HepG2 (cell line): ENCODE data around the gene SRPRB. TPM values are rescaled to one million over a fixed set of nuclear protein-coding genes. Genes with fewer than 3 reads are reported as not detected.

ENCODE experiments used
- ATAC-seq: fragments of 200-7000 bp; cut with Tn5 transposase; 3 replicates; pipeline ENCODE4 v1.9.1; 2020; ENCODE audit warnings: mild to moderate bottlenecking, moderate library complexity
- BruUV-seq: library from RNA; stranded (reverse); fragments of 400-500 nt; replicated peaks from 2 replicates; lab custom pipeline; 2021; lab: Mats Ljungman, UMichigan
- CTCF ChIA-PET: fragments of 300-600 bp; formaldehyde crosslinking; extraction: SDS; loops from one replicate; lab custom pipeline; 2021; ENCODE audit warnings: low total read pairs, inconsistent platforms, low intra/inter-chr PET ratio; lab: Yijun Ruan, JAX
- POLR2A ChIA-PET: fragments of 350-600 bp; sonication (Branson Sonifier 250); formaldehyde crosslinking; loops from one replicate; lab custom pipeline; 2020; ENCODE audit warnings: antibody characterized with exemption, inconsistent platforms; lab: Yijun Ruan, JAX
- DNase-seq: peaks from one replicate; pipeline ENCODE4 v3.0.0-alpha.2; 2015; ENCODE audit warnings: low spot score
- FAIRE-seq: peaks from 3 replicates; lab custom pipeline; 2011; peaks lifted over from hg19 to GRCh38; lab: Jason Lieb, UNC
- H2AFZ ChIP-seq: one replicate; pipeline ENCODE4 v1.6.1; 2011; ENCODE audit warnings: low read length, inconsistent platforms
- H3K27ac ChIP-seq: fragments of 300-600 bp; 3 replicates; pipeline ENCODE4 v1.8.0; 2011; ENCODE audit warnings: mixed run types, mild to moderate bottlenecking, mixed read lengths, low read length, inconsistent platforms; ENCODE audit not compliant: insufficient read depth; ENCODE audit errors: extremely low read length
- H3K27me3 ChIP-seq, 2 experiments: fragments of 200-600 bp in 1 of 2; 2 replicates in 1 of 2; 3 replicates in 1 of 2; pipeline versions ENCODE4 v1.6.0 to v1.8.0; 2011; ENCODE audit warnings: low read length in 2 of 2, mild to moderate bottlenecking in 2 of 2, moderate library complexity in 2 of 2, inconsistent platforms in 1 of 2; ENCODE audit not compliant: insufficient read depth in 2 of 2, control insufficient read depth in 1 of 2
- H3K36me3 ChIP-seq, 2 experiments: fragments of 200-600 bp in 1 of 2; replicated peaks in 1 of 2; 2 replicates in 1 of 2; 3 replicates in 1 of 2; pipeline versions ENCODE4 v1.5.1 to v1.8.0; 2011; ENCODE audit warnings: low read length in 2 of 2, inconsistent platforms in 1 of 2; ENCODE audit not compliant: insufficient read depth in 2 of 2, control insufficient read depth in 1 of 2
- H3K4me1 ChIP-seq: 2 replicates; pipeline ENCODE4 v1.5.1; 2012; ENCODE audit warnings: low read length, inconsistent platforms; ENCODE audit not compliant: insufficient read depth
- H3K4me2 ChIP-seq: 2 replicates; pipeline ENCODE4 v1.6.0; 2011; ENCODE audit warnings: low read depth, low read length, inconsistent platforms
- H3K4me3 ChIP-seq, 3 experiments: fragments of 200-600 bp in 1 of 3; sonication (generic), shearing (Covaris generic) in 1 of 3; replicated peaks in 1 of 3; 2 replicates each; pipeline ENCODE4 v1.5.1; 2011 to 2016; ENCODE audit warnings: low read length in 3 of 3, inconsistent platforms in 2 of 3, low read depth in 2 of 3, mild to moderate bottlenecking in 2 of 3, control low read depth in 1 of 3, mixed read lengths in 1 of 3; ENCODE audit not compliant: insufficient read depth in 1 of 3
- H3K79me2 ChIP-seq: one replicate; pipeline ENCODE4 v1.6.1; 2011; ENCODE audit warnings: low read length, inconsistent platforms; ENCODE audit not compliant: insufficient read depth
- H3K9ac ChIP-seq: 2 replicates; pipeline ENCODE4 v1.6.0; 2011; ENCODE audit warnings: mild to moderate bottlenecking, low read depth, low read length, inconsistent platforms; ENCODE audit not compliant: insufficient read depth
- H3K9me3 ChIP-seq: 2 replicates; pipeline ENCODE4 v1.5.1; 2012; ENCODE audit warnings: mild to moderate bottlenecking, low read length
- H4K20me1 ChIP-seq: 2 replicates; pipeline ENCODE4 v1.6.0; 2011; ENCODE audit warnings: inconsistent platforms, mild to moderate bottlenecking, low read length, moderate library complexity; ENCODE audit not compliant: insufficient read depth
- BRF2 ChIP-seq: sonication (generic); formaldehyde crosslinking; IDR thresholded peaks from 2 replicates; pipeline ENCODE4 v1.8.1; 2022; ENCODE audit warnings: mild to moderate bottlenecking, missing genetic modification reagents
- FOXP4 ChIP-seq: sonication (generic); formaldehyde crosslinking; IDR thresholded peaks from 2 replicates; pipeline ENCODE4 v1.4.0; 2020; ENCODE audit warnings: missing genetic modification reagents
- GFI1 ChIP-seq: sonication (generic); formaldehyde crosslinking; IDR thresholded peaks from 2 replicates; pipeline ENCODE4 v1.5.0; 2020; ENCODE audit warnings: missing genetic modification reagents, mild to moderate bottlenecking, borderline replicate concordance
- GMEB2 ChIP-seq: IDR thresholded peaks from 2 replicates; pipeline ENCODE4 v1.6.1; 2016; ENCODE audit warnings: missing biosample characterization, missing genetic modification reagents, low read depth
- JUND ChIP-seq: sonication (generic); formaldehyde crosslinking; IDR thresholded peaks from 2 replicates; pipeline ENCODE4 v1.8.0; 2022; ENCODE audit warnings: mild to moderate bottlenecking, missing genetic modification reagents
- MED1 ChIP-seq: sonication (generic); formaldehyde crosslinking; IDR thresholded peaks from 2 replicates; pipeline ENCODE4 v1.4.0; 2020; ENCODE audit warnings: missing genetic modification reagents
- POLR2A ChIP-seq, 2 experiments: IDR thresholded peaks; 2 replicates each; pipeline ENCODE4 v1.6.1; 2011; ENCODE audit warnings: low read depth in 2 of 2, low read length in 2 of 2, mild to moderate bottlenecking in 1 of 2, moderate library complexity in 1 of 2; ENCODE audit not compliant: insufficient read depth in 1 of 2
- RBFOX2 ChIP-seq: fragments of 200-400 bp; formaldehyde crosslinking; IDR thresholded peaks from 2 replicates; pipeline ENCODE4 v1.6.1; 2017; ENCODE audit warnings: low read depth, mild to moderate bottlenecking, low read length
- RBM22 ChIP-seq: fragments of 200-400 bp; formaldehyde crosslinking; optimal IDR thresholded peaks from 2 replicates; pipeline ENCODE3; 2017; ENCODE audit warnings: mild to moderate bottlenecking, low read length, moderate library complexity
- REPIN1 ChIP-seq: sonication (generic); formaldehyde crosslinking; IDR thresholded peaks from 2 replicates; pipeline ENCODE4 v1.8.0; 2022; ENCODE audit warnings: missing genetic modification reagents, low read depth, mild to moderate bottlenecking, borderline replicate concordance
- TERF1 ChIP-seq: sonication (generic); formaldehyde crosslinking; IDR thresholded peaks from 2 replicates; pipeline ENCODE4 v1.8.0; 2022; ENCODE audit warnings: mild to moderate bottlenecking, missing genetic modification reagents, moderate library complexity
- TMF1 ChIP-seq: sonication (generic); formaldehyde crosslinking; IDR thresholded peaks from 2 replicates; pipeline ENCODE4 v1.8.1; 2022; ENCODE audit warnings: low read depth, missing genetic modification reagents
- ZFP36 ChIP-seq: fragments of 150-350 bp; IDR thresholded peaks from 2 replicates; pipeline ENCODE4 v1.6.1; 2018; ENCODE audit warnings: borderline replicate concordance, low read length, low read depth; ENCODE audit not compliant: partially characterized antibody
- ZNF10 ChIP-seq: sonication (generic); formaldehyde crosslinking; IDR thresholded peaks from 2 replicates; pipeline ENCODE4 v1.4.0; 2020; ENCODE audit warnings: mild to moderate bottlenecking, low read depth, missing genetic modification reagents, borderline replicate concordance
- ZNF207 ChIP-seq: fragments of 450-650 bp; IDR thresholded peaks from 2 replicates; pipeline ENCODE4 v1.6.1; 2016; ENCODE audit warnings: antibody characterized with exemption, borderline replicate concordance
- ZNF710 ChIP-seq: sonication (generic); formaldehyde crosslinking; IDR thresholded peaks from 2 replicates; pipeline ENCODE4 v1.5.0; 2020; ENCODE audit warnings: mild to moderate bottlenecking, missing genetic modification reagents, borderline replicate concordance
- ZNF776 ChIP-seq: sonication (generic); formaldehyde crosslinking; IDR thresholded peaks from 2 replicates; pipeline ENCODE4 v1.4.0; 2020; ENCODE audit warnings: mild to moderate bottlenecking, missing genetic modification reagents
- WGBS: methylation state at CpG from one replicate; pipeline ENCODE4 v1.1.6; 2017; ENCODE audit warnings: low lambda C conversion rate; 5-methylcytosine and 5-hydroxymethylcytosine counted together
- in situ Hi-C: cut with HindIII; loops from 2 replicates; pipeline ENCODE4 v1.10.0; 2017; ENCODE audit warnings: low pct_unique_long_range_greater_than_20kb; ENCODE audit not compliant: extremely low pct_ligation_motif_present
- intact Hi-C: fragments of 100-400 bp; cut with micrococcal nuclease; formaldehyde crosslinking; loops from one replicate; pipeline ENCODE4 v1.10.0; 2022; ENCODE audit not compliant: unreplicated experiment
- polyA plus RNA-seq, 8 experiments: library from polyadenylated mRNA; depleted of rRNA in 3 of 8; stranded (reverse) in 7 of 8; unstranded in 1 of 8; fragments of >200 nt; fragmentation: Illumina TruSeq in 4 of 8; extraction: Trizol in 4 of 8; gene quantifications; 2 replicates each; pipeline versions ENCODE4 v1.2.1 to v1.2.3, GENCODE V29; 2011 to 2016; ENCODE audit warnings: low read depth in 4 of 8, missing spikeins in 1 of 8, mixed read lengths in 1 of 8; ENCODE audit not compliant: insufficient read depth in 1 of 8
- total RNA-seq, 5 experiments: library from RNA; depleted of rRNA; stranded (reverse); fragments of >200 nt; fragmentation: Illumina TruSeq; extraction: Trizol; gene quantifications; 2 replicates each; pipeline ENCODE4 v1.2.3, GENCODE V29; 2016; ENCODE audit warnings: low read depth in 1 of 5

SRPRB gene
- total and polyA plus RNA-seq, 2 of the 13 experiments (the other 11 are each of a cell fraction or from before 2014, with no cell fraction given), result 41.0 to 111 TPM

- Histone ChIP-seq H3K4me3 (no peak overlapping the region), H3K4me2 (no peak overlapping the region), H3K27me3 (no peaks in the 10 kb centered on the region), H3K27ac (no peak overlapping the region), H3K79me2 (no peaks in the 10 kb centered on the region), H3K9me3 (no peaks in the 10 kb centered on the region), H3K36me3 (peaks cover 33 to 69% of the 10 kb centered on the region in 2 experiments), H4K20me1 (peaks cover 49% of the 10 kb centered on the region), H3K4me1 (peaks cover 5% of the 10 kb centered on the region), H2AFZ (no peak overlapping the region), H3K9ac (no peak overlapping the region)
- FAIRE-seq, result no peak
- intact Hi-C loops, result no loop called here
- no TSS peak for BruUV-seq
- in situ Hi-C loops, result no loop called here
- CTCF ChIA-PET, result no interaction called here
- no peak for DNase-seq
- WGBS, result 99% methylated on average over 5 of the region's 5 CpGs
- POLR2A ChIA-PET, result interaction anchor here (0.7 to 1.1 kb wide), 4 partner anchors 30 to 112 kb away, joined by 3 read pairs; partner anchors contain the start of gene TF
- ATAC-seq, result no peak
- TF ChIP-seq ZNF10 (CRISPR knock-in tag) (no peak), MED1 (CRISPR knock-in tag) (peak; percentile 25; the same call in 1 of the 2 replicates), ZNF207 (no peak), ZNF776 (CRISPR knock-in tag) (no peak), REPIN1 (0 out of 2 replicates have a peak, but pooled peaks have one; percentile 4), RBFOX2 (0 out of 2 replicates have a peak, but pooled peaks have one; percentile 9), ZFP36 (no peak), RBM22 (peak; percentile 77), GFI1 (CRISPR knock-in tag) (no peak), GMEB2 (CRISPR knock-in tag) (no peak), POLR2A (IDR thresholded peaks at IDR 0.05; ENCODE audit: insufficient read depth in 1 of 2, low read depth in 2 of 2, low read length in 2 of 2) (peak in 1 of 2 experiments; percentile 53; a peak in 1 of 4 replicates), ZNF710 (no peak), JUND (0 out of 2 replicates have a peak, but pooled peaks have one; percentile 15), BRF2 (CRISPR knock-in tag) (0 out of 2 replicates have a peak, but pooled peaks have one; percentile 24), TERF1 (CRISPR knock-in tag) (no peak), TMF1 (CRISPR knock-in tag) (0 out of 2 replicates have a peak, but pooled peaks have one; percentile 14), FOXP4 (CRISPR knock-in tag) (no peak)
Measured at GRCh38 chr3:133775835-133776234, 29.8 kb upstream of the SRPRB start.
